Upper lobe of left lung (tissue), 4 donors: ENCODE measurements around the gene ZNF860.

Experiments used
- POLR2A ChIP-seq, 4 donors: fragments of 450-650 bp; IDR thresholded peaks; one replicate each; pipeline ENCODE4 v1.5.1; 2016 to 2017; ENCODE audit warnings: antibody characterized with exemption in 4 of 4, mild to moderate bottlenecking in 2 of 4
- POLR2AphosphoS5 ChIP-seq, 2 donors: sonication (generic); formaldehyde crosslinking; IDR thresholded peaks; one replicate each; pipeline ENCODE4 v1.5.1; 2017; ENCODE audit warnings: antibody characterized with exemption in 2 of 2
- TF ChIP-seq, protein P1 (sequence below), 6 experiments: fragments of 450-650 bp in 4 of 6; fragments of 200-600 bp in 2 of 6; sonication (generic) in 2 of 6; IDR thresholded peaks; one replicate each; pipeline ENCODE4 v1.5.1; 2016 to 2019; ENCODE audit warnings: antibody characterized with exemption in 6 of 6

DNA sequence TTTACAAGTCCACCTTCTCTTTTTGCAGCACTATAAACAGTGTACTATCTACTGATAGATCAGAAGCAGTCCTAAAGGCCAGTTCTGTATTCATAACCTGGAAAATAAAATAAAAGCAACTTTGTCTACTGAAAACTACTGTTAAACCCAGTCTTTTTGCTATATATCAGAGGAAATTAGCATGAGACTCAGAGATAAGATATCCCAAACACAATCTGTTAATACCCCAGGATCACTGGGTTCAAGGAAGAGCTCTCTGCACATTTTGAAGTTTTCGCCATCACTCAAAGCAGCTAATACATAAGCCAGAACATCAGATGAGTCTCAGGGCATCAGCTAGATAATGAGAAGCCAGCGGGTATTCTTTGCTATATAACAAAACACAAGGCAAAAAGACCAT lies 22.3 kb upstream of the ZNF860 start:
- TF ChIP-seq POLR2AphosphoS5 (IDR thresholded peaks at IDR 0.05) (no peak), POLR2A (IDR thresholded peaks at IDR 0.05) (no peak)
- TF ChIP-seq, protein P1, sequence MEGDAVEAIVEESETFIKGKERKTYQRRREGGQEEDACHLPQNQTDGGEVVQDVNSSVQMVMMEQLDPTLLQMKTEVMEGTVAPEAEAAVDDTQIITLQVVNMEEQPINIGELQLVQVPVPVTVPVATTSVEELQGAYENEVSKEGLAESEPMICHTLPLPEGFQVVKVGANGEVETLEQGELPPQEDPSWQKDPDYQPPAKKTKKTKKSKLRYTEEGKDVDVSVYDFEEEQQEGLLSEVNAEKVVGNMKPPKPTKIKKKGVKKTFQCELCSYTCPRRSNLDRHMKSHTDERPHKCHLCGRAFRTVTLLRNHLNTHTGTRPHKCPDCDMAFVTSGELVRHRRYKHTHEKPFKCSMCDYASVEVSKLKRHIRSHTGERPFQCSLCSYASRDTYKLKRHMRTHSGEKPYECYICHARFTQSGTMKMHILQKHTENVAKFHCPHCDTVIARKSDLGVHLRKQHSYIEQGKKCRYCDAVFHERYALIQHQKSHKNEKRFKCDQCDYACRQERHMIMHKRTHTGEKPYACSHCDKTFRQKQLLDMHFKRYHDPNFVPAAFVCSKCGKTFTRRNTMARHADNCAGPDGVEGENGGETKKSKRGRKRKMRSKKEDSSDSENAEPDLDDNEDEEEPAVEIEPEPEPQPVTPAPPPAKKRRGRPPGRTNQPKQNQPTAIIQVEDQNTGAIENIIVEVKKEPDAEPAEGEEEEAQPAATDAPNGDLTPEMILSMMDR (IDR thresholded peaks at IDR 0.05) = no peak
